GM18867 (cell line): ENCODE measurements around the gene GABBR2.
A peak's percentile ranks its signal among the peaks of the same experiment; 100 is the strongest.
"Not testable (repeated sequence)": the region's sequence is repeated elsewhere in the genome, so short reads cannot be mapped to it uniquely, and the experiment has no call there.

Experiments used
- ATAC-seq: cut with Tn5 transposase; IDR thresholded peaks from one replicate; pipeline ENCODE4 v1.9.1; 2021; ENCODE audit warnings: mild to moderate bottlenecking, moderate library complexity; ENCODE audit not compliant: unreplicated experiment

The GABBR2 gene

GRCh38 chr9:98276907-98277469 lies 431.7 kb downstream of the GABBR2 start:
- no peak for ATAC-seq

GRCh38 chr9:98275159-98275558 lies 433.6 kb downstream of the GABBR2 start:
- no peak for ATAC-seq

DNA sequence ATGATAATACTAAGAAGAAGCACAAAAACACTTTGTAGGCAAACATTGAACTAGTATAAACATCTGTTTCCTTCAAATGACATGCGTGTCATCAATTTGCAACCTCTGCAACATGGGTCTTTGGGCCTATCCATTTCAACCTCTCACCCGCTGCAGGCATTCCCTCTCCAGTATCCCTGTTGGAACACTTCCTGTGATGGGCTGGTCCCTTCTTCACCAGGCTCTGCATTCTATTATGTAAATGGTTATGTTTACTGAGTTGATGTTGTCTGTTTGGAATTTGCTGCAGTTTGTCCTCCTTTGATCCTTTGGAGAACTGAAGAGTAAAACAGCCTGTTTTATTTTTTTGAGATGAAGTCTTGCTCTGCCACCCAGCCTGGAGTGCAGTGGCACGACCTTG lies 436.7 kb downstream of the GABBR2 start:
- no peak for ATAC-seq

DNA sequence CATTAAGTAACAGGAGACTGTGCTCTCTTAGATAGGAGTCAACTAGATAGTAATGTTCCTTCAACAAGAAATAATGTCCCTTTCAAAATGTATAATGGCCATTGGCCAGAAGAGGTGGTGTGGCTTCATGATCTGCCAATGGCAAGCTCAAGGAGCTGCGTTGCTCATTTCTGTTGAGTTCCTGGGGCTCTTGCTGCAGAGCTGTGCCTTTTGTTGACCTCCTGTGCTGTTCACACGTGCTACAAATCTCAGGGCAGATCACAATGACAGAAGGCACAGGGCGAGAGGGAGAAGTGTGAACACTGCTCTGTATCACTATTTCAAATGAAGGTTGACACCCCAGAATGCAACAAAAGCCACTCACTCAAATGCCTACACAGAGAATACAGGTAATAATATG lies 437.3 kb downstream of the GABBR2 start:
- no peak for ATAC-seq

- not testable (repeated sequence) for ATAC-seq
Observed at GRCh38 chr9:98270284-98270683, 438.5 kb downstream of the GABBR2 start.

- not testable (repeated sequence) for ATAC-seq
Observed at GRCh38 chr9:98269652-98270051, 439.1 kb downstream of the GABBR2 start.

DNA sequence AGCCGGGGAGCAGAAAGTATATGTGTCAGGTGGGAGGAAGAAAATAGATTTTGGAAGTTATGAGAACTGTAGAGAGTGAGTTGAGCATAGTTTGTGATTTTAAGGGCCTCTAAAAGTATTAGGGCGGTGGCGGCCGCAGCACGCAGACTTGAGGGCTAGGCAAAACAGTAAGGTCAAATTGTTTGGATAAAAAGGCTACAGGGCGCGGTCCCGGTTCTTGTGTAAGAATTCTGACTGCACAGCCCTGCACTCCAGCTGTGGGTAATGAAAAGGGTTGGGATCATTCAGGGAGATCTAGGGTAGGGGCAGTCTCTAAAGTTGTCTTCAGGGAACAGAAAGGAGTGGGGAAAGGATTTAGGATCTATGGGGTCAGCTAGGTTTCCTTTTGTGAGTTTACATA lies 441.2 kb downstream of the GABBR2 start:
- not testable (repeated sequence) for ATAC-seq

DNA sequence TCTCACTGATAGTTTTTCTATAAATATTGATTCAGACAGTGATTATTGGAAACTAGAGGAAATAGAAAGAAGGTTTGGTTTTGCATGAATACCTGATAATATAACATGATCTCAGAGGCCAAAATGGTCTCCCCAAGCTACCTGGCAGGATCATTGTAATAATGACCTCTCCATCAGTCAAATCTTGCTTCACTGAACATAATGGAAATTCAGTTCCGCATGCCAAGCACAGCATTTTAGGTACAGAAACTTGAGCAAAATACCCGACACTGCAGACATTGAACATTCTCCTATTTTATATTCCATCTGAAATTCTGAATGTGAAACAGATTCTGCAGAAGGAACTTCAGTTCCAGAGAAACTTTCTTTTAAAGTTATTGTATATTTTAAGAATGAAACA lies 444.2 kb downstream of the GABBR2 start:
- no peak for ATAC-seq

DNA sequence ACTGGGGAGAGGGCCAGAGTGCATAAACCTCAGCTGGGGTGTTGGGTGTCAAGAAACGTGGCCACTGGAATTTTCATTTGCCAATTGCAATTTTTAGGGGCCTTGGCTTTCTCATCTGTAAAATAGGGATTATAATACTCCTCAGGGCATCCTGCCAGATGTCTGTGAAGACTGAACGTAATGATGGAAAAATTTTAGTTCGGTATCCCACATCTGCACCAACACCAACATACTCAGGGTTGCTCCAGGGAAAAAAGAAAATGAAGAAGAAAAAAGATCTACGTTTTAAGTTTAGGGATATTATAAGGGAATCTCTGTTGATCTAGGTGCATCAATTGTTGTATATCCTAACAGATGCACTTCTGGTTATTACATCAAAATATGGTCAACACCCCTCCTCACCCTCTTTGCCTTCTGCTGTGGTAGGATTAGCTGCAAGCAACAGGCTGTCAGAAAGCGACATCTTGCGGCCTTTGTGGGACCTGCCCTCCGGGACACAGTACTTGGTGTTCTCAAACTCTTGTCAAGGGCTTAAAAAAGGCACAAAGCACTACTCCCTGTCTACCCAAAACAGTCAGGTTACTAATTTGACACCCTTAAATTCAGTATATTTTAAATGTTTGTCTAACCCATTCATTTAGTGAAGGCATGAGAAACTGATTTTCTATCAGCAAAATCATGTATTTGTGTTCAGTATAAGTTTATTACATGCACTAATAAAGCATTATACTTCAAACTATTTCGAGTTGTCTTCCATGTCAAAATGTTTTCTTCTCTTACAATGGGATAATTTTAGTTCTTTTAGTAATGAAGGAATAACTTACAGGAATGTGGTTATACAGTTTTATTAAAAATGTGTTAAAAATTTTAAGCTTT lies 445.0 kb downstream of the GABBR2 start:
- ATAC-seq = peak; percentile 87

- no peak for ATAC-seq
Observed at GRCh38 chr9:98263080-98263479, 445.7 kb downstream of the GABBR2 start.

- ATAC-seq = no peak
Observed at GRCh38 chr9:98262056-98262455, 446.7 kb downstream of the GABBR2 start.

DNA sequence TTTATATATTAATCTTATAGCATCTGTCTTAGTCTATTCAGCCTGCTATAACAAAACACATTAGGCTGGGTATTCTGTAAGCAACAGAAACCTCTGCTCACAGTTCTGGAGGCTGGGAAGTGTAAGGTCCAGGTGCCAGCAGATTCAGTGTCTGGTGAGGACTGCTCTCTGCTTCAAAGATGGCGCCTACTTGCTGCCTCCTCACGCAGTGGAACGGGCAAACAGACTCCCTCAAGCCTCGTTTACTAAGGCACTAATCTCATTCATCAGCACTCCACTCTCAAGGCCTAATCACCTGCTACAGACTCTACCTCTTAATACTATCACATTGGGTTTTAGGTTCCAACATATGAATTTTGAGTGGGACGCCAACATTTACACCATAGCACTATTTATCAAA lies 448.1 kb downstream of the GABBR2 start:
- ATAC-seq = no peak

GRCh38 chr9:98259791-98260190 lies 448.9 kb downstream of the GABBR2 start:
- no peak for ATAC-seq

GRCh38 chr9:98256756-98257155 lies 452.0 kb downstream of the GABBR2 start:
- no peak for ATAC-seq

DNA sequence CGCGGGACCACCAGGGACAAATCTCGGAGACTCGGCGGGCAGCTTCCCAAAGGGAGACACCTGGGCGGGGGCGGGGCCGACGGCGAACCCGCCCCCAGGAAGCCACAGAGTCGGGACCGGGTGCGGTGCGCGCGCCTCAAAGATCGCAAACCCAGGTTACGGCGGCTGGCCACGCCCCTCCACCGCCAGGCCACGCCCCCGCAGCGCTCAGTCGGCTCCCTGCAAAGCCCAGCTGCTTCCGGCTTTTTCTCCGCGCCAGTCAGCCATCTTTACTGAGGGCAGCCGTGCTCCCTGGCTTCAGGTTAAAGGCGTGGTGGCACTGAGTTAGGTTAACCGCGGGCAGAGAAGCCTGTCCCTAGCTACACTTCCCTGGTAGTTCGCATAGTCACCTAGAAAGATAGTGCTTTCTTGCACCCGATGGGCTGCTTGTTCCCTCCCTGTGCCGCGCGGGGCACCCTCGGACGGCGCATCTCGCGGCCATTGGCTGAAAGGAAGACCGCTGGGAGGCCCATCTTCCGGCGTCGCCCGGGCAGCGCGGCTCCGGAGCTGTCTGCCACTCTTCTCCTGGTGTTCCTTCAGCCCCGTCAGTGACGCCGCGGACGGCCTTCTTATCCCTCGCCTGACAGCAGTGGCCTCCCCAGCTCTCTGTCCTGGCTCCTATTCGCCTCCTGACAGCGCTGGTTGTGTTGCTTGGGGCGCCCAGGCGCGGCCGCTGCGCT lies 453.0 kb downstream of the GABBR2 start, which contains the start of gene TBC1D2:
Gene TBC1D2, minus strand, starts transcription at position 72 of the 719 bp plus-strand sequence. CDS start 108 bp downstream, outside the sequence.
- ATAC-seq = peak; percentile 86

DNA sequence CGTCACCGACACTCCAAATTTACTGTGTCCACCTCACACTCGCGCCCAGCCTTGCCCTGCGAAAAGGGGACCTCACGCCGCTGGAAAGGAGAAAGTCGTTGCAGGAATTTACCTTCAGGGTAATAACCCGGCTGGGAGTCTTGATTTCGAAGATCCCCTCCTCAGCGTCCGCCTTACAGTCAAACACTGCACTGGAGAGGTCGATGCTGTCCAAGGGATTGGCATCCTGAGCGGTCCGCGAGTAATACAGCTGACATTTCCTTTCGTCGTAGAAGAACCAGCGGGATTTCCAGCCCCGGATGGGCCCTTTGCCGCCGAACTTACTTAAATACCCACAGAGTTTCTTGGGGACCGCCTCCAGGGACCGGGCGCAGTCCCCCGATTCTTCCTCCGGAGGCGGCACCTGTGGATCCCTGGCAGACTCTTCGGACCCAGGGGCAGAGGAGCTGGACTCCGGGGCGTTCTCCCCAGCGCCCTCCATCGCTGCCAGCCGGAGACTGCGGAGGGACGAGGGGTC lies 453.6 kb downstream of the GABBR2 start:
- no peak for ATAC-seq

- ATAC-seq = no peak
Observed at GRCh38 chr9:98254228-98255060, 454.3 kb downstream of the GABBR2 start.

- ATAC-seq = no peak
Observed at GRCh38 chr9:98253565-98253964, 455.2 kb downstream of the GABBR2 start.

DNA sequence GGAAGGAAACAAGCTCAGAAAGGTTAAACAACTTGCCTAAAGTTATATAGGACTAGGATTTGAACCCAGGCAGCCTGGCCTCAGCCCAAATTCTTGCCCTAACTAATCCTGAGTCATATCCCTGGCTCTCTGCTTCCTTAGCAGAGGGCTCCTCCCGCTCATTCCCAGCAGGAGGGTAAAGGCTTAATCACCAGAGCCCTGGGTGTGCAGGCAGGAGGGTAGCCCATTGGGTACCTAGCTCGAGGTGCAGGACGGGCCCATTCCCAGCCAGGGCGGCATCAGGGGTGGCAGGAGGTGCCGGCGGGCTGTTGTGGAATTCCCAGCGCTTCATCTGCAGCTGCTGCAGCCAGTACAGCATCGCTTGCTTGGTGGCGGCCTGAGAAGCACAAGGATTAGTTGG lies 457.2 kb downstream of the GABBR2 start:
- no peak for ATAC-seq

- ATAC-seq = no peak
Observed at GRCh38 chr9:98249771-98250170, 459.0 kb downstream of the GABBR2 start.
